GM23338 (cell line): ENCODE data around the gene TRIM68. TPM values are rescaled to one million over a fixed set of nuclear protein-coding genes. Genes with fewer than 3 reads are reported as not detected.

Experiments
- ATAC-seq: fragments of 200-7000 bp; cut with Tn5 transposase; 3 replicates; pipeline ENCODE4 v1.9.1; 2020
- DNase-seq: peaks from one replicate; pipeline ENCODE4 v3.0.0-alpha.2; 2015; ENCODE audit warnings: low spot score
- H2AFZ ChIP-seq: fragments of 200-600 bp; sonication (generic); 2 replicates; pipeline ENCODE4 v1.8.0; 2016; ENCODE audit warnings: antibody characterized with exemption, mild to moderate bottlenecking, moderate library complexity
- H3F3A ChIP-seq: fragments of 200-600 bp; sonication (generic); replicated peaks from 2 replicates; pipeline ENCODE4 v1.8.0; 2017; ENCODE audit warnings: antibody characterized with exemption, mixed run types, low read depth
- H3K27ac ChIP-seq: fragments of 200-600 bp; sonication (generic); 2 replicates; pipeline ENCODE4 v1.6.1; 2016; ENCODE audit warnings: low read depth
- H3K27me3 ChIP-seq: fragments of 200-600 bp; sonication (generic); 2 replicates; pipeline ENCODE4 v1.8.0; 2016; ENCODE audit warnings: mild to moderate bottlenecking, mixed run types, moderate library complexity; ENCODE audit not compliant: insufficient read depth
- H3K36me3 ChIP-seq: fragments of 200-600 bp; sonication (generic); 2 replicates; pipeline ENCODE4 v1.8.0; 2016; ENCODE audit warnings: mild to moderate bottlenecking; ENCODE audit not compliant: insufficient read depth
- H3K4me1 ChIP-seq: fragments of 200-600 bp; sonication (generic); 2 replicates; pipeline ENCODE4 v1.8.0; 2016; ENCODE audit warnings: mild to moderate bottlenecking, moderate library complexity; ENCODE audit not compliant: insufficient read depth
- H3K4me2 ChIP-seq: fragments of 200-600 bp; sonication (generic); 2 replicates; pipeline ENCODE4 v1.7.1; 2017; ENCODE audit warnings: mixed run types
- H3K4me3 ChIP-seq: fragments of 200-600 bp; sonication (generic); 2 replicates; pipeline ENCODE4 v1.6.1; 2016; ENCODE audit warnings: mixed run types
- H3K79me2 ChIP-seq: fragments of 200-600 bp; sonication (generic); replicated peaks from 2 replicates; pipeline ENCODE4 v1.8.0; 2017; ENCODE audit warnings: mild to moderate bottlenecking; ENCODE audit not compliant: insufficient read depth
- H3K9me2 ChIP-seq: fragments of 200-600 bp; sonication (generic); 2 replicates; pipeline ENCODE4 v1.8.0; 2017; ENCODE audit not compliant: insufficient read depth
- H4K20me1 ChIP-seq: fragments of 200-600 bp; sonication (generic); replicated peaks from 2 replicates; pipeline ENCODE4 v1.8.0; 2017; ENCODE audit warnings: mild to moderate bottlenecking; ENCODE audit not compliant: insufficient read depth
- H3K27ac Mint-ChIP-seq: 2 replicates; pipeline ENCODE4 v1.8.0; 2020; ENCODE audit warnings: inconsistent platforms, mild to moderate bottlenecking, moderate library complexity, mixed read lengths
- H3K27me3 Mint-ChIP-seq: 3 replicates; pipeline ENCODE4 v1.8.0; 2022; ENCODE audit warnings: low read depth, mild to moderate bottlenecking, moderate library complexity, mixed read lengths, inconsistent platforms; ENCODE audit not compliant: insufficient read depth, poor library complexity
- H3K36me3 Mint-ChIP-seq: 3 replicates; pipeline ENCODE4 v1.8.0; 2021; ENCODE audit warnings: low read depth, mild to moderate bottlenecking, inconsistent platforms, moderate library complexity, mixed read lengths
- H3K4me1 Mint-ChIP-seq: 3 replicates; pipeline ENCODE4 v1.8.0; 2020; ENCODE audit warnings: mild to moderate bottlenecking, inconsistent platforms, mixed read lengths
- H3K4me3 Mint-ChIP-seq: 3 replicates; pipeline ENCODE4 v1.8.0; 2021; ENCODE audit warnings: moderate library complexity, mild to moderate bottlenecking, inconsistent platforms, mixed read lengths
- H3K9me3 Mint-ChIP-seq: 3 replicates; pipeline ENCODE4 v1.8.0; 2020; ENCODE audit warnings: moderate library complexity, mild to moderate bottlenecking, inconsistent platforms, mixed read lengths
- EZH2 ChIP-seq: fragments of 200-600 bp; sonication (generic); IDR thresholded peaks from one replicate; pipeline ENCODE4 v1.8.0; 2017; ENCODE audit warnings: antibody characterized with exemption, mild to moderate bottlenecking, low read depth; ENCODE audit not compliant: unreplicated experiment
- JUNB ChIP-seq: IDR thresholded peaks from one replicate; pipeline ENCODE4 v1.6.1; 2016; ENCODE audit warnings: antibody characterized with exemption; ENCODE audit not compliant: unreplicated experiment
- REST ChIP-seq: IDR thresholded peaks from one replicate; pipeline ENCODE4 v1.6.1; 2018; ENCODE audit warnings: antibody characterized with exemption; ENCODE audit not compliant: unreplicated experiment
- STAT1 ChIP-seq: IDR thresholded peaks from one replicate; pipeline ENCODE4 v1.6.1; 2016; ENCODE audit warnings: antibody characterized with exemption; ENCODE audit not compliant: unreplicated experiment
- ZNF331 ChIP-seq: fragments of 250-450 bp; sonication (Bioruptor Pico); IDR thresholded peaks from 2 replicates; pipeline ENCODE4 v1.5.0; 2020; ENCODE audit warnings: low read depth, mild to moderate bottlenecking, moderate library complexity
- polyA plus RNA-seq: library from polyadenylated mRNA; unstranded; fragments of >200 nt; fragmentation: Nextera tagmentation; extraction: Ambion mirVana; gene quantifications from 2 replicates; pipeline ENCODE4 v1.2.1, GENCODE V29; 2016
- total RNA-seq: library from RNA; depleted of rRNA; stranded (reverse); fragments of >200 nt; shearing (Covaris generic); gene quantifications from 2 replicates; pipeline ENCODE4 v1.2.3, GENCODE V29; 2014
- TF ChIP-seq, protein P1 (sequence below), 2 experiments: fragments of 200-600 bp in 1 of 2; sonication (generic) in 1 of 2; conservative IDR thresholded peaks; 2 replicates each; pipeline versions ENCODE4 v1.5.1 to v1.6.1; 2016 to 2017; ENCODE audit warnings: antibody characterized with exemption in 2 of 2, low read depth in 2 of 2, mild to moderate bottlenecking in 2 of 2, moderate library complexity in 1 of 2
- TF ChIP-seq, protein P2 (sequence below): fragments of 250-450 bp; sonication (Bioruptor Pico); IDR thresholded peaks from 2 replicates; pipeline ENCODE4 v1.5.0; 2020; ENCODE audit warnings: mild to moderate bottlenecking, moderate library complexity

Gene TRIM68
- total and polyA plus RNA-seq, 2 experiments from 2014 or later = 1.6 to 5.7 TPM

DNA sequence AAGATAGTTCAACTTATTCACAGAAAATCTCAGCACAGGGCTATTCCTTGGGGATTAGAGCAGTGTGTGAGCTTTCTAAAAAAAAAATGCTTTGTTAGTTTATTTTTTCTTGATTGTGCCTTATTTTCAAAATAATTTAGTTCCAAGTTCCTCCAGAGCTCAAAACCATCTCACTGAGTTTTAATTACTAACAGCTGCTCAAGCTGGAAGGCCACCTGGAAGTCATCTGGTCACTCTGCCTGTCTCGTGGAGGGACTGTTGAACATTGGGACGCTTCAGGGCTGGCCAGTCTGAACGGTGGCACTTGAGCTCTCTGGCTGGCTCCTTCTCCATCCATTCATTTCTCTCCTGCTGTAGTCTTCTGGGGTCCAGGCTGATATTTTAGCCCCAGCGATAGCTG is 39.7 kb upstream of the TRIM68 start:
- Histone ChIP-seq H3K4me3 (no peak overlapping the region), H3K36me3 (no peaks in the 10 kb centered on the region), H3F3A (no peaks in the 10 kb centered on the region), H3K4me1 (no peaks in the 10 kb centered on the region), H3K27me3 (no peaks in the 10 kb centered on the region), H3K79me2 (no peaks in the 10 kb centered on the region), H2AFZ (no peak overlapping the region), H3K9me2 (no peaks in the 10 kb centered on the region), H3K4me2 (no peak overlapping the region), H3K27ac (no peak overlapping the region), H4K20me1 (no peaks in the 10 kb centered on the region)
- Mint-ChIP-seq H3K36me3 (no peaks in the 10 kb centered on the region), H3K27me3 (peaks cover 2% of the 10 kb centered on the region), H3K27ac (no peak overlapping the region), H3K9me3 (no peaks in the 10 kb centered on the region), H3K4me1 (no peaks in the 10 kb centered on the region), H3K4me3 (no peak overlapping the region)
- TF ChIP-seq REST (no peak), STAT1 (no peak), EZH2 (no peak), JUNB (no peak), ZNF331 (no peak)
- TF ChIP-seq, protein P1, sequence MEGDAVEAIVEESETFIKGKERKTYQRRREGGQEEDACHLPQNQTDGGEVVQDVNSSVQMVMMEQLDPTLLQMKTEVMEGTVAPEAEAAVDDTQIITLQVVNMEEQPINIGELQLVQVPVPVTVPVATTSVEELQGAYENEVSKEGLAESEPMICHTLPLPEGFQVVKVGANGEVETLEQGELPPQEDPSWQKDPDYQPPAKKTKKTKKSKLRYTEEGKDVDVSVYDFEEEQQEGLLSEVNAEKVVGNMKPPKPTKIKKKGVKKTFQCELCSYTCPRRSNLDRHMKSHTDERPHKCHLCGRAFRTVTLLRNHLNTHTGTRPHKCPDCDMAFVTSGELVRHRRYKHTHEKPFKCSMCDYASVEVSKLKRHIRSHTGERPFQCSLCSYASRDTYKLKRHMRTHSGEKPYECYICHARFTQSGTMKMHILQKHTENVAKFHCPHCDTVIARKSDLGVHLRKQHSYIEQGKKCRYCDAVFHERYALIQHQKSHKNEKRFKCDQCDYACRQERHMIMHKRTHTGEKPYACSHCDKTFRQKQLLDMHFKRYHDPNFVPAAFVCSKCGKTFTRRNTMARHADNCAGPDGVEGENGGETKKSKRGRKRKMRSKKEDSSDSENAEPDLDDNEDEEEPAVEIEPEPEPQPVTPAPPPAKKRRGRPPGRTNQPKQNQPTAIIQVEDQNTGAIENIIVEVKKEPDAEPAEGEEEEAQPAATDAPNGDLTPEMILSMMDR (conservative IDR thresholded peaks at IDR 0.05; ENCODE audit: low read depth in 2 of 2) = no peak
- TF ChIP-seq, protein P2, sequence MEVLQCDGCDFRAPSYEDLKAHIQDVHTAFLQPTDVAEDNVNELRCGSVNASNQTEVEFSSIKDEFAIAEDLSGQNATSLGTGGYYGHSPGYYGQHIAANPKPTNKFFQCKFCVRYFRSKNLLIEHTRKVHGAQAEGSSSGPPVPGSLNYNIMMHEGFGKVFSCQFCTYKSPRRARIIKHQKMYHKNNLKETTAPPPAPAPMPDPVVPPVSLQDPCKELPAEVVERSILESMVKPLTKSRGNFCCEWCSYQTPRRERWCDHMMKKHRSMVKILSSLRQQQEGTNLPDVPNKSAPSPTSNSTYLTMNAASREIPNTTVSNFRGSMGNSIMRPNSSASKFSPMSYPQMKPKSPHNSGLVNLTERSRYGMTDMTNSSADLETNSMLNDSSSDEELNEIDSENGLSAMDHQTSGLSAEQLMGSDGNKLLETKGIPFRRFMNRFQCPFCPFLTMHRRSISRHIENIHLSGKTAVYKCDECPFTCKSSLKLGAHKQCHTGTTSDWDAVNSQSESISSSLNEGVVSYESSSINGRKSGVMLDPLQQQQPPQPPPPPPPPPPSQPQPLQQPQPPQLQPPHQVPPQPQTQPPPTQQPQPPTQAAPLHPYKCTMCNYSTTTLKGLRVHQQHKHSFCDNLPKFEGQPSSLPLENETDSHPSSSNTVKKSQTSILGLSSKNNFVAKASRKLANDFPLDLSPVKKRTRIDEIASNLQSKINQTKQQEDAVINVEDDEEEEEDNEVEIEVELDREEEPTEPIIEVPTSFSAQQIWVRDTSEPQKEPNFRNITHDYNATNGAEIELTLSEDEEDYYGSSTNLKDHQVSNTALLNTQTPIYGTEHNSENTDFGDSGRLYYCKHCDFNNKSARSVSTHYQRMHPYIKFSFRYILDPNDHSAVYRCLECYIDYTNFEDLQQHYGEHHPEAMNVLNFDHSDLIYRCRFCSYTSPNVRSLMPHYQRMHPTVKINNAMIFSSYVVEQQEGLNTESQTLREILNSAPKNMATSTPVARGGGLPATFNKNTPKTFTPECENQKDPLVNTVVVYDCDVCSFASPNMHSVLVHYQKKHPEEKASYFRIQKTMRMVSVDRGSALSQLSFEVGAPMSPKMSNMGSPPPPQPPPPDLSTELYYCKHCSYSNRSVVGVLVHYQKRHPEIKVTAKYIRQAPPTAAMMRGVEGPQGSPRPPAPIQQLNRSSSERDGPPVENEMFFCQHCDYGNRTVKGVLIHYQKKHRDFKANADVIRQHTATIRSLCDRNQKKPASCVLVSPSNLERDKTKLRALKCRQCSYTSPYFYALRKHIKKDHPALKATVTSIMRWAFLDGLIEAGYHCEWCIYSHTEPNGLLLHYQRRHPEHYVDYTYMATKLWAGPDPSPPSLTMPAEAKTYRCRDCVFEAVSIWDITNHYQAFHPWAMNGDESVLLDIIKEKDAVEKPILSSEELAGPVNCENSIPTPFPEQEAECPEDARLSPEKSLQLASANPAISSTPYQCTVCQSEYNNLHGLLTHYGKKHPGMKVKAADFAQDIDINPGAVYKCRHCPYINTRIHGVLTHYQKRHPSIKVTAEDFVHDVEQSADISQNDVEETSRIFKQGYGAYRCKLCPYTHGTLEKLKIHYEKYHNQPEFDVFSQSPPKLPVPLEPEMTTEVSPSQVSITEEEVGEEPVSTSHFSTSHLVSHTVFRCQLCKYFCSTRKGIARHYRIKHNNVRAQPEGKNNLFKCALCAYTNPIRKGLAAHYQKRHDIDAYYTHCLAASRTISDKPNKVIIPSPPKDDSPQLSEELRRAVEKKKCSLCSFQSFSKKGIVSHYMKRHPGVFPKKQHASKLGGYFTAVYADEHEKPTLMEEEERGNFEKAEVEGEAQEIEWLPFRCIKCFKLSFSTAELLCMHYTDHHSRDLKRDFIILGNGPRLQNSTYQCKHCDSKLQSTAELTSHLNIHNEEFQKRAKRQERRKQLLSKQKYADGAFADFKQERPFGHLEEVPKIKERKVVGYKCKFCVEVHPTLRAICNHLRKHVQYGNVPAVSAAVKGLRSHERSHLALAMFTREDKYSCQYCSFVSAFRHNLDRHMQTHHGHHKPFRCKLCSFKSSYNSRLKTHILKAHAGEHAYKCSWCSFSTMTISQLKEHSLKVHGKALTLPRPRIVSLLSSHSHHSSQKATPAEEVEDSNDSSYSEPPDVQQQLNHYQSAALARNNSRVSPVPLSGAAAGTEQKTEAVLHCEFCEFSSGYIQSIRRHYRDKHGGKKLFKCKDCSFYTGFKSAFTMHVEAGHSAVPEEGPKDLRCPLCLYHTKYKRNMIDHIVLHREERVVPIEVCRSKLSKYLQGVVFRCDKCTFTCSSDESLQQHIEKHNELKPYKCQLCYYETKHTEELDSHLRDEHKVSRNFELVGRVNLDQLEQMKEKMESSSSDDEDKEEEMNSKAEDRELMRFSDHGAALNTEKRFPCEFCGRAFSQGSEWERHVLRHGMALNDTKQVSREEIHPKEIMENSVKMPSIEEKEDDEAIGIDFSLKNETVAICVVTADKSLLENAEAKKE (CRISPR knock-in tag) = no peak
- DNase-seq (no peak), ATAC-seq (no peak)
